ENCODE measurements around the gene ARHGAP10. TPM values are rescaled to one million over a fixed set of nuclear protein-coding genes. Genes with fewer than 3 reads are reported as not detected.

ARHGAP10 gene
- total RNA-seq, 2 donors from 2014 or later = 23.9 to 28.7 TPM

DNA sequence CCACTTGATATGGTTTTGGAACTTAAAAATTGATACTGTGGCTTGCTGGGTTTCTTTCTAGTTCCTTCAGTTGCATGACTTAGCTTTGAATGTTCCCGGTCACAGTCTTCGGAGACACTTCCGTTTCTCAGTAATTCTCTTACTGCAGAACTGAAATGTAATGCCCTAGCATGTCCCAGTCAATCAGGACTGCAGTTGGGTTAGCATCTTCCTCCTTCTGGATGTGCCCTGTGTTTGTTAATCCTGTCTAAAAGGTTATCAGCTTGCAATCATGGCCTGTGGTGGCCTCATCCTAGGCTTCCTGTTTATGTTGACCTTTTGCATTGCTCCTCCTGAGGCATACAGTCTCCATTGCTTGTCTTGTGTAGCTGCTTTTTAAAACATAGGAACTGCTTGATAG lies 275.9 kb downstream of the ARHGAP10 start:
- Histone ChIP-seq H3K27ac (no peak overlapping the region), H3K36me3 (replicated peaks in 1 of 2; ENCODE audit: insufficient read depth in 1 of 2, low read depth in 2 of 2) (no peaks in the 10 kb centered on the region), H3K4me3 (no peak overlapping the region), H3K27me3 (no peaks in the 10 kb centered on the region), H3K4me1 (no peaks in the 10 kb centered on the region), H3K9me3 (no peaks in the 10 kb centered on the region)
- intact Hi-C loops (cut with DNase I) = no loop called here
- DNase-seq (no peak), ATAC-seq (no peak)
- TF ChIP-seq, protein P1, sequence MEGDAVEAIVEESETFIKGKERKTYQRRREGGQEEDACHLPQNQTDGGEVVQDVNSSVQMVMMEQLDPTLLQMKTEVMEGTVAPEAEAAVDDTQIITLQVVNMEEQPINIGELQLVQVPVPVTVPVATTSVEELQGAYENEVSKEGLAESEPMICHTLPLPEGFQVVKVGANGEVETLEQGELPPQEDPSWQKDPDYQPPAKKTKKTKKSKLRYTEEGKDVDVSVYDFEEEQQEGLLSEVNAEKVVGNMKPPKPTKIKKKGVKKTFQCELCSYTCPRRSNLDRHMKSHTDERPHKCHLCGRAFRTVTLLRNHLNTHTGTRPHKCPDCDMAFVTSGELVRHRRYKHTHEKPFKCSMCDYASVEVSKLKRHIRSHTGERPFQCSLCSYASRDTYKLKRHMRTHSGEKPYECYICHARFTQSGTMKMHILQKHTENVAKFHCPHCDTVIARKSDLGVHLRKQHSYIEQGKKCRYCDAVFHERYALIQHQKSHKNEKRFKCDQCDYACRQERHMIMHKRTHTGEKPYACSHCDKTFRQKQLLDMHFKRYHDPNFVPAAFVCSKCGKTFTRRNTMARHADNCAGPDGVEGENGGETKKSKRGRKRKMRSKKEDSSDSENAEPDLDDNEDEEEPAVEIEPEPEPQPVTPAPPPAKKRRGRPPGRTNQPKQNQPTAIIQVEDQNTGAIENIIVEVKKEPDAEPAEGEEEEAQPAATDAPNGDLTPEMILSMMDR (IDR thresholded peaks at IDR 0.05) = no peak
- no peak for TF ChIP-seq POLR2A (IDR thresholded peaks at IDR 0.05)
- WGBS, 2 donors = 86 to 98% methylated on average over 3 of the region's 3 CpGs

DNA sequence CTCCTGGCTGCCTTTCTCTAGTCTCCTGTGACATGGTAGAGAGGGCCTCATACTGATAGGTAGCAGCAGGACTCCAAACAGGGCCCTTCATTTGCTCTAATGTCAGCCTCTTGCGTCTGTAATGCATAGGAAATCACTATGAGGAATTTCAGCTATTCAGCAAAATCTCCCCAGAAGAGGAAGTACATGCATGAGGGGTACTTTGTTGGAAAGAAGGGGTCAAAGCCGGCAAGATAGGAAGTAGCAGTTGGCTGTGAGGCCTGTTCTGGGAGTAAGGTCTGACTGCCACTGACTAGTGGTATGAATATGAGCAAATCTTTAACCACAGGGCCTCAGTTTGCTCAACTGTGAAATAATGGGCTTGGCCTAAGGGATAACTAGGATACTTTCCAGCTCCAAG lies 283.2 kb downstream of the ARHGAP10 start:
- DNase-seq (peak in 1 of 4 donors; percentile 10), ATAC-seq (no peak)
- Histone ChIP-seq H3K9me3 (no peaks in the 10 kb centered on the region), H3K27ac (no peak overlapping the region), H3K4me3 (no peak overlapping the region), H3K36me3 (replicated peaks in 1 of 2; ENCODE audit: insufficient read depth in 1 of 2, low read depth in 2 of 2) (no peaks in the 10 kb centered on the region), H3K27me3 (no peaks in the 10 kb centered on the region), H3K4me1 (peaks cover 16% of the 10 kb centered on the region)
- WGBS, 2 donors = 83 to 84% methylated on average over 2 of the region's 2 CpGs
- intact Hi-C loops (cut with DNase I) = no loop called here
- TF ChIP-seq, protein P1 (IDR thresholded peaks at IDR 0.05) = no peak
- TF ChIP-seq POLR2A (IDR thresholded peaks at IDR 0.05) = no peak

DNA sequence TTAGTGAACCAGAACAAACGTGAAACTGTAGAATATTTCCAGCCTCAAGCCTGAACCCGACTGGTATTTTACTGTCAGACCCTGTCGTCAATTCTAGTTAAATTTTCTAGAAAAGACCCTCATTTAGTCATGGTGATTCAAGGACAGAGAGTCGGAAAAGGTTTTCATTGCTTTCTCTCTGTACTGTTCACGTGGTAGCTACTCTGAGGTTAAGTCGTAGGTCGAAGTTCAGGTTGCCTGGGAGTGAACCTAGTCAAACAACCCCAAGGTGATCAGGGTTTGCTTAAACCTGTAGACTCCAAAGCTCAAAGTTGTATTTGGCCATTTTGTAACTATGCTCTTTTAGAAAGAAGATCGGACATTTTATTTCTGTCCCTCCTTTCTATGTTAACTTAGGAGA lies 283.6 kb downstream of the ARHGAP10 start:
- no peaks in the 10 kb centered on the region for H3K27me3 ChIP-seq
- WGBS, 2 donors = 92 to 94% methylated on average over 8 of the region's 8 CpGs
- no peaks in the 10 kb centered on the region for H3K9me3 ChIP-seq
- no peaks in the 10 kb centered on the region for H3K36me3 ChIP-seq (replicated peaks in 1 of 2; ENCODE audit: insufficient read depth in 1 of 2, low read depth in 2 of 2)
- no peak for ATAC-seq
- H3K4me1 ChIP-seq = peaks cover 16% of the 10 kb centered on the region
- intact Hi-C loops (cut with DNase I) = no loop called here
- DNase-seq = no peak
- H3K27ac ChIP-seq = no peak overlapping the region
- no peak overlapping the region for H3K4me3 ChIP-seq
- no peak for TF ChIP-seq POLR2A (IDR thresholded peaks at IDR 0.05)
- TF ChIP-seq, protein P1 (IDR thresholded peaks at IDR 0.05) = no peak

DNA sequence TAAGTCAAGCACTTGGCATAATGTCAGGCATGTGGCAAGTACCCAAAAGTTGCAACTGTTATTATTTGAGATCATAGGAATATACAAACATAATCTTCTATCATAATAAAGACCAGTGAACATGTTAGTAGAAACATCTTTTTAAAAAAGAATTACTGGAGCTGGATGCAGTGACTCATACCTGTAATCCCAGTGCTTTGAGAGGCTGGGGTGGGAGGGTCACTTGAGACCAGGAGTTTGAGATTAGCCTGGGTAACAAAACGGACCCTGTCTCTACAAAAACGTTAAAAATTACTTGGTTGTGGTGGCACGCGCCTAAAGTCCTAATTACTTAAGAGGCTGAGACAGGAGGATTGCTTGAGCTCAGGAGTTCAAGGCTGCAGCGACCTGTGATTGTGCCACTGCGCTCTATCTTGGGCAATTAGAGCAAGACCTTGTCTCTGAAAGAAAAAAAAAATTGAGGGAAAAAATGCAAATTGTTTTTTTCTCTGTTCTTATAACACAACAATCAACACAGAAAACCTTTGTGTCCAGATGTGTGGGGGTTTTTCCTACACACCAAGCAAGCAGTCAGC lies 284.3 kb downstream of the ARHGAP10 start:
- Histone ChIP-seq H3K27me3 (no peaks in the 10 kb centered on the region), H3K36me3 (replicated peaks in 1 of 2; ENCODE audit: insufficient read depth in 1 of 2, low read depth in 2 of 2) (no peaks in the 10 kb centered on the region), H3K9me3 (no peaks in the 10 kb centered on the region), H3K4me1 (peaks cover 16% of the 10 kb centered on the region), H3K4me3 (no peak overlapping the region), H3K27ac (no peak overlapping the region)
- ATAC-seq (no peak), DNase-seq (no peak)
- WGBS, 2 donors = 83 to 84% methylated on average over 6 of the region's 6 CpGs
- intact Hi-C loops (cut with DNase I) = no loop called here
- TF ChIP-seq POLR2A (IDR thresholded peaks at IDR 0.05) = no peak

DNA sequence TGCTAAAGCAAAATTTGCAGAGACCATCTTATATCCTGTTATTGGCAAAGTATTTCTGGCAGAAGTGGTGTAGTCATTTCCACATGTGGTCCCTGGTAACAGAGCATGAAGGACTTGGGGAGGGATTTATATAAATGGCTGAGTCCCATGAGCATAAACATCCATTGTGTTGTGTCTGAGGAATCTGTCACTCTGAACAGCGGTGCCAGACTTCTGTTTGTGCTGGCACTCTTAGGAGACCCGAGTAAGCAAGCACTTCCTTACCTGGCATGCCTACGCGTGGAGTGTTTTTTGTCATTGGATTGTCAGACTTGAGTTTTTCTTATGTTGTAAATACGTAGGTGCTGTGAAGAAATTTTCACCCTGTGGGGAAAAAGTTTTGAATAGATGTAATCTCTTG lies 285.9 kb downstream of the ARHGAP10 start:
- H3K36me3 ChIP-seq (replicated peaks in 1 of 2; ENCODE audit: insufficient read depth in 1 of 2, low read depth in 2 of 2) = no peaks in the 10 kb centered on the region
- intact Hi-C loops (cut with DNase I) = no loop called here
- H3K4me3 ChIP-seq = no peak overlapping the region
- DNase-seq (peak; percentile 21 to 37 (median 31)), ATAC-seq (peak; percentile 50)
- TF ChIP-seq, protein P1 (IDR thresholded peaks at IDR 0.05) = no peak
- TF ChIP-seq POLR2A (IDR thresholded peaks at IDR 0.05) = no peak
- peaks cover 16% of the 10 kb centered on the region for H3K4me1 ChIP-seq
- no peak overlapping the region for H3K27ac ChIP-seq
- no peaks in the 10 kb centered on the region for H3K9me3 ChIP-seq
- no peaks in the 10 kb centered on the region for H3K27me3 ChIP-seq
- WGBS, 2 donors = 12 to 15% methylated on average over 5 of the region's 5 CpGs
